Occipital lobe (tissue), 2 donors: ENCODE results near the gene ARL6IP6. TPM values are rescaled to one million over a fixed set of nuclear protein-coding genes. Genes with fewer than 3 reads are reported as not detected.

Experiments used
- DNase-seq: peaks from one replicate; lab custom pipeline; 2025; lab: John Stamatoyannopoulos, UW
- total RNA-seq: library from RNA; depleted of rRNA; stranded (reverse); fragments of >200 nt; gene quantifications from one replicate; pipeline ENCODE4 v1.2.3, GENCODE V29; 2014

The ARL6IP6 gene
- 38.2 TPM for total RNA-seq

DNA sequence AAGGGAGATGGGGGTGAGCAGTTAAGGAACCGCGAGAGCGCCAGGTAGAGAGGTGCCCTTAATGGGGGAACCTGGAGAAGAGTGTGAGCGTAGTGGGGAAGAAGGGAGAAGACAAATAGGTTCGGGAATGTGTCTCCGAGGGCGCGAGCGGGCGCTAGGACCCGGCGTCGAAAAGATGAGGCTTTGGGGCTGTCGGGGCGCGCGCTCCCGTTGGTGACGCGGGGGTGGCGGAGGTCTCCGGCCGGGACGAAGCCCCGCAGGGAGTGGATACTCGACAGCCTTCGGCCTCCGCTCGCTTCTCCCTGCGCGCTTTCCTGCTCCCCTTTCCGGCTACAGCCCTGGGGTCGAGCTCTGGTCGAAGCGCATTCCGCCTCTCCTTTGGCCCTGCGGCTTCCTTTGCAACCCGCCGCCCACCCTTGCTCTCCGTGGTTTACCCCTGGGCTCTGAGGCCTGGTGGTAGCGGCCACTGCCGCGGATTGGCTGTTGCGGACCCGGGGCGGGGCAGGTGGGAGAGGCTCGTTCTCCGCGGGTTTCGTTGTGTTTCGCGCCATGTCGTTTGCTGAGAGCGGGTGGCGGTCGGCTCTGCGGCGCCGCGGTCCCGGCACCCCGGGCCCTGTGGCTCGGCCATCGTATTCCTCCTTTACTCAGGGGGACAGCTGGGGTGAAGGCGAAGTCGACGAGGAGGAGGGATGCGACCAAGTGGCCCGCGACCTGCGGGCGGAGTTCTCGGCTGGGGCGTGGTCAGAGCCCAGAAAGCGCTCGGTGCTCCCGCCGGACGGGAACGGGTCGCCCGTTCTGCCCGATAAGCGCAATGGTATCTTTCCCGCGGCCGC, at the start of gene ARL6IP6:
Gene ARL6IP6, plus strand, starts transcription at position 545 of the 833 bp plus-strand sequence. Its CDS starts 5 bp downstream, at position 550.
- peak; percentile 96 for DNase-seq

DNA sequence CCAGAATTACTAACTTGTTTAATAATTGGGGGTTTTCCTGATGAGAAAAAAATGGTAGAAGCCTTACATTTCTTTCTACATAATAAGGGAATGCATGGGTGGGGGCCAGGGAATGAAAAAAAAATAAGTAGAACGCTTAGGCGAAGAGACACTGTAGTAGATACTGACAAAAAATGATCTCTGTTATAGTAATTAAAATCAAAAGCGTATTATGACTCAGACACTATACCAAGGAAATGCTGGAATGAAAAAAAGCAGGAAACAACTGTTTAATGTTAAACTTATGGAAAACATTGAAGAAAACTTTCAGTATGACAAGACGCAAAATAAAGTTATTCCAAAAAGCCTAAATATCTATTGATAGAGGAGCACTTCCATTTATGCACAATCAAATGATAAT, 44.1 kb upstream of the ARL6IP6 start:
- DNase-seq: no peak

DNA sequence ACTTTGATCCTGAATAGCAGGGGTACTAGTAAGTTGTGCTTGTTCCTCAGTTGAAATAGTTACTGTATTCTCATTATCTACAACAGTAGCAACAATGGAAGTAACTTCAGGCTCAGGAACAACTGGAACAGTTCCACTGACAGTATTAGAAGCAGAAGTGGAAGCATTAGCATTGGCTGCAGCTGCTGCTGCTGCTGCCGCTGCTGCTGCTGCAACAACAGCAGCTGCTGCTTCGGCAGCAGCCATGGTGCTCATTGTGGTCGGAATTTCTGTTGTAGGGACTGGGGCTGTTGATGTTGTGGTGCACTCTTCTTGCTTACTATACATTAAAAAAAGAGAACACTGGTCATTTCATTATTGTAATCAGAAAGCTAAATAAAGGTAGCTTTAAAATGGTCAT, 42.0 kb upstream of the ARL6IP6 start:
- no peak for DNase-seq

DNA sequence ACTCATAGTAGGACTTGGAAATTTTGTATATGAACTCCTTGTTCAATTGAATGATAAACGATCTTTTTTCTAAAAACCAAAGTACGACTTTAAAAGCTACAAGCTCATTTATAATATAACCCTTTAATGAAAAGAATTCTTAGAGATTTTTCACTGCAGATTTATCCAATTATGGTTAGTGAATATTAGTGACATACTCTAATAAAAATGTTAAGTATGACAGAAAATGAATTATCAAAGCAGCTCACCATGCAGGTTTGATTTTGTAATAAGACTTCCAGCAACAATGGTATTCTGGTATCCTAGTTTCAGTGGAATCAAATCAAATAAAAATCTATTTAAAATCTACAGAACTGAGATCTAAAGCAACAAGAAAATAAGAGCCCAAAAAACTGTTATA, 39.6 kb upstream of the ARL6IP6 start:
- DNase-seq: no peak

DNA sequence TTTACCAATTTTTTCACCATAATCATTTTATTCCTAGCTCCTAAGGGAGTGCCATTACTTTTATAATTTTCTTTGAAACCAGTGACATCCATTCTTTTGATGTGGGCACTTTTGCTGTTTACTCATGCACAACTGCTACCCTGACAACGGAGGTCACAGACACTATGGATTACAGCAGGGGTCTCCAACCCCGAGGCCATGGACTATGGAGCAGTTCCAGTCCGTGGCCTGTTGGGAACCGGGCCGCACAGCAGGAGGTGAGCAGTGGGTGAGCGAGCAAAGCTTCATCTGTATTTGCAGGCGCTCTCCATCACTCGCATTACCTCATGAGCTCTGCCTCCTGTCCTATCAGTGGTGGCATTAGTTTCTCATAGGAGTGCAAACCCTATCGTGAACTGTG, 35.8 kb upstream of the ARL6IP6 start:
- DNase-seq: no peak

DNA sequence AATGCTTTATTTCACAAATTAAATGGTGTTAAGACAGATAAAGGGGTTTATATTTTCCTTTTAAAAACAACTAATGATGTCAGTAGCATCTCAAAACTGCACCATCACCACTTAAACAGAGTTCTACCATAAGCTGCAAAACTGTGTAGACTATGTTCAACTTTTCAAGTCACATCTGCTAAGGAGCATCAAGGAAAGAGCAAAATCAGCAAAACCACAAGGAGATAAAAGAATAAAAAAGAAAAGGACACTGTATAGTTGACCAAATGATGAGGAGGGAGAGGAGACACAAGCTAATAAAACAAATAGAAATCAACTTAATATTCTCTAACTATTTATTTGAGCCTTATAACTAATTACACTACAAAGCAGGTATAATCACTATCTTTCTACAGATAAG, 35.0 kb upstream of the ARL6IP6 start:
- DNase-seq: no peak

DNA sequence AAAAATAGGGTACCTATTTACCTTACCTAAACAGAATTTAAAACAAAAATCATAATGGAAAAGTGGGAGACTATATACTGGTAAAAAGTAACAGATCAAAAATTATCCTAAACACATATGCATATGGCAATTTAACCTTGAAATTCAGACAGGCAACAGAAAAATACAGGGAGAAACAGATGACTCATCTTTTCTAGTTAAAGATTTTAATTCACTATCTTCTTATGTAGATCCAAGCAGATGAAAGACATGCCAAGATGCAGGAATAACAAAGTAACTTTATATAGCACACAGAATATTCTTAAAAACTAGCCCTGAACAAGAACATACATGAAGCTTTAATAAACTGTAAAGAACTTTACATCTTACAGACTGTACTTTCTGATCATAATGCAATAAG, 32.1 kb upstream of the ARL6IP6 start:
- DNase-seq: no peak

DNA sequence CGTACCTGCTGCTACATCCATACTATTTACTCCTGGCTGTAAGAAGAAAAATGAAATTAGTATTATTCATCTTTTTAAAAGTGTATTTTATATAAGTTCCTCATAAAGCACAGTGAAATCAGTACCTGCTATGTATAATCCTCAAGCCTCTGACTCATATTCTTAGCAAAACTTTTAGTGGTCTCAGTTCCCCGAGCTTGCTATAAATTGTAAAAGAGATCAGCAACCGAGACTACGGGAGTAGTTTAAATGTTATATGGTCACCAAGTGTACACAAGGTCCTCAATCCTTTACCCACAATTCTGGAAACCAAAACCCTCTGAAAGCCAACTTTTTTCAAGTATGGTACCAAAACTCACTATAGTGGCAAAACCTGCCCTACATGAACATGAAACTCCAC, 25.4 kb upstream of the ARL6IP6 start:
- DNase-seq: no peak

DNA sequence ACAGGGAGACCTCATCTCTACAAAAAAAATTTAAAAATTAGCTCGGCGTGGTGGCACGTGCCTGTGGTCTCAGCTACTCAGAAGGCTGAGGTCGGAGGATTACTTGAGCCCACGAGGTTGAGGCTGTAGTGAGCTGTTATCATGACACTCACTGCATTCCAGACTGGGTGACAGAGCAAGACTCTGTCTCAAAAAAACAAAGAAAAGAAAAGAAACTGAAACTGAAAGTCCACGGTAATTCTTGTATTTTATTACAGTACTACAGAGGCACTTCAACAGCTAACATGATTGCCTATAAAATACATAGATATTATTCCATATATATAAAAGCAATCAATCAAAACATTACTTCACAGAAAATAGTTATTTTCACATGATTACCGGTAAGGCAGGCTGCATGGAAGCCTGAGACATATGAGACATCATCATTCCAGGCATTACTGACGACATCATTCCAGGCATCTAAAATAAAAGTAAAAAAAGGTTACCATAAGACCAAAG, 24.2 kb upstream of the ARL6IP6 start:
- DNase-seq: no peak

DNA sequence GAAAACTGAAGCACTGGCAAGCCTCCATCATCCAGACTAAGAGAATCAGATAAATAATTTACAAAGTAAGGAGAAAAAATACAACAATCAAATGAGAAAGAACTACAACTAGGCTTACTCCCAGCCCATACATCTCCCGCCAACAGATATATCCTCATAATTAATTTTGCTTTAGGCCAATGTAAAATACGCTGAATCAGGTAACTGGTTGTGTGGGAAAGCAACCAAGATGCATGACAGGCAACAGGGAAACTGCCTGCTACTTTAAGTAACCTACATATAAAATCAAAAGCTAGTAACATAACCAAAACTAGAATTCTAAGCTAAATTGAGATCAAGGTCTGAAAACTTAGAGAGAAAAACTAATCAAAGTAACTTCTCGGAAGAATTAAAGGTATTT, 22.7 kb upstream of the ARL6IP6 start:
- no peak for DNase-seq

DNA sequence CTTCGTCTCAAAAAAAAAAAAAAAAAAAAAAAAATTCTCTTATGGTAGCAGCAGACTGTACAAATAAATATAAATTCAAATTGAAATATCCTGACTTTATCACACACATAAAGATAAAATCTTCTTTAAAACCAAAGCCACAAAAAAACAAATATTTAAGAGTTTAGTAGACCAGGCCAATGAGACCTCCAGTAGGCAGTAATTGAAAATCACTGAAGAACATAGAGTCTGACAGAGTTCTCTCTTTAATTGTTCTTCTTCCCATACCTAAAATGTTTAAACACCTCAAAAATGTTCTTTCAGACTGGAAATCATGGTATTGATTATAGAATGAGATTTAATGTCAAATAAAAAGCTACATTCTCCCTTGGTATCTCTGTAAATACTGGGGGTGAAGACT, 21.9 kb upstream of the ARL6IP6 start:
- DNase-seq: no peak

DNA sequence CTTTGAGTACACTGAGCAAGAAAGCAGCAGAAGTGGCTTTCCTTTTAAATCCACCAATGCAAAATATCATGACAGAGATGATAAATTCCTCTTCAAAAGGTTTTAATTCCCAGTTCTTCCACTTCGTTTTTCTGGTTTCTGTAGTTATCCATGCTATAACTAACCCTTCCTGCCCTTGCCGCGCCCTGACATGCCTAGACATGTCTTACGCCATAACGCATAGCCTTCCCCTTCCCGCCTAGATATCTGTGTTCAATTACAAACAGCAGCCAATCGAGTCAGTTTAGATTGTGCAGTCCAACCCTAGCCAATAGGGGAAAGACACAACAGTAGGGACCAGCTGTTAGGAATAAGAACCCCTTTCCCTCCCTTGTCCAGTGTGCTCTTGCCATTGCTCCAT, 17.2 kb upstream of the ARL6IP6 start:
- DNase-seq: no peak

DNA sequence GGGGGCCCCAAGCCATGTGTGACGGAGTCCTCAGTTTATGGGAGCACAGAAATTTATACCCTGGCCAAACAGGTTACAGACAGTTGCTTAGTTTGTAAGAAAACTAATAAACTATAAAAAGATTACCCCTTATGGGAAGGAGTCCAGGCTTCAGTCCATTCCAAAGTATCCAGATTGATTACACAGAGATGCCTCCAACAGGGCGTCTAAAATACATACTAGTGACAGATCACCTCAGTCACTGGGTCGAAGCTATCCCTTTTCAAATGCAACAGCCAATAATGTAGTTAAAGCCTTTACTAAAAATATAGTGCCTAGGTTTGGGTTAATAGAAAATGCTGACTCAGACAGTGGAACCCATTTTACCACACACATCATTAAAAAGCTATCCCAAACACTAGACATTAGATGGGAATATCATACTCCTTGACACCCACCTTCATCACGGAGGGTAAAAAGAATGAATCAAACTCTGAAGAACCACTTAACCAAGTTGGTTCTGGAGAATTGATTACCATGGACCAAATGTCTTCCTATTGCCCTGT, 11.9 kb upstream of the ARL6IP6 start:
- DNase-seq: no peak

DNA sequence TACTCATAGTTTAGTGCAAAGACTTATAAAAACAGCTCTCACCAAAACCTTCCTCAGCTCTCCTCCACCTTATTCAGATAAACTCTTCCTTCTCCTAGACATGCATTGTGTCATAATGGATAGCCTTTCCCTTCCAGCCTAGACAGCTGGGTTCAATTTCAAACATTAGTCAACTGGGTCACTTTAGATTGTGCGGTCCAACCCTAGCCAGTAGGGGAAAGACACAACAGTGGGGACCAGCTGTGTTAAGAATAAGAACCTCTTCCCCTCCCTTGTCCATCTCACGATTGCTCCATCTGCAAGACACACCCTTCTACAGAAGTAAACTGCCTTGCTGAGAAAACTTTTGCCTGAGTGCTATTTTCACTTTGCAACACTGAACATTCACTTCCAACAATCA, 9.7 kb upstream of the ARL6IP6 start:
- DNase-seq: no peak

DNA sequence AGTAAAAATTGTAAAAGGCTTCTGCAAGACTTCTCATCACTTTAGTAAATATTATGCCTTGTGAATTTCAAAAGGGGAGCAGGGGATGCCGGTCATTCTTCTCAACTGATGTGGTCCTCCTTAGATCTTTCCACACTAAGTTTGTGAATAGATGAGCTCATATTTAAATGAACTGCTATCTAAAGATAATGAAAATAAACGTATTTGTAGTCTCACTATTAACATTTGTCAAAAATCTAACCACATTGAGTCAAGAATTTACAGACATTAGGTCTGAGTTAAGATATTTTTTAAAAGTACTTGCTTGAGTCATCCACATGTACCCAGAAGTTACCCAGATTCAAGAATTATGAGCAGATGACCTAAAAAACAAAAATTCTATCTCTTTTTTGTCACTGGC, 7.7 kb upstream of the ARL6IP6 start:
- DNase-seq: no peak

DNA sequence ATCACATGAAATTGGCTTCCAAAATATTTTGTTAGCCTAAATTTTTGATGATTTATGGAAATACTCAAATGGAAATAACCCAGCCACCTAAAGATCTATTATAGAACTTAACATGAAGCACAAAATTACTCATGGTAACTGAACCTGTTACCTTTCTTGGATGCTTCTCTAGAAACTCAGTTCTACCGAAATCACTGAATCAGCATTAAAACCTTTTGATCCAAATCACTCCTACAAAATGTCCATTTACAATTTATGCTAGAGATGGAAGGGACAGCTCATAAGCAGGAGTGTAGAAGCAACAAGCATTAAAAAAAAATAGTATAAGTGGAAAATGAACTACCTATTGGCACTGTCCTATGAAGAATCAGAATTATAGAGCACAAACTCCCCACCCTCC, 3.3 kb upstream of the ARL6IP6 start:
- DNase-seq: no peak

DNA sequence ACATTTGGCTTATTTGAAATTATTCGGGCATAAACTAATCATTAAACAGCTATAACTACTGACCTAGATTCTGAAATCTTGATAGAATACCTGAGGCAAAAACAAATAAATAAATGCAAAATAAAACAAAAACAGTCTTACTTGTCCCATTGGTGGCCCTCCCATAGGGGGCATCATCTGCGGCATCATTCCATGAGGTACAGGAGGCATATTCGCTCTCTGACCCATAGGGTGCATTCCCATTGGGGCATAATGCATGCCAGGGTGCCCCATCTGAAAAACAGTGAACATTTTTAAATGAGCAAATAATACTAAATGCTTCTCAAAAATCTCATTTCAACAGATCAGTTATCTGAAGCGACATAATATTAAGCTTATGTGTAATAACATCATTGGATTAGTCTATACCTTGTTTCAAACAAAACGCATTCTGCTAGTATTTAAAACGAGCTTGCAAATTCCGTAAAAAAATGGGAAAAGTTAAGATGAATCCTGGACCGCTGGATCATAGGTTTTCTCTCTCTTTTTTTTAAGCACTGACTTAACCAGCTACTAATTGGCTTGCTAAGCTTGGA, 2.5 kb upstream of the ARL6IP6 start:
- DNase-seq: no peak

DNA sequence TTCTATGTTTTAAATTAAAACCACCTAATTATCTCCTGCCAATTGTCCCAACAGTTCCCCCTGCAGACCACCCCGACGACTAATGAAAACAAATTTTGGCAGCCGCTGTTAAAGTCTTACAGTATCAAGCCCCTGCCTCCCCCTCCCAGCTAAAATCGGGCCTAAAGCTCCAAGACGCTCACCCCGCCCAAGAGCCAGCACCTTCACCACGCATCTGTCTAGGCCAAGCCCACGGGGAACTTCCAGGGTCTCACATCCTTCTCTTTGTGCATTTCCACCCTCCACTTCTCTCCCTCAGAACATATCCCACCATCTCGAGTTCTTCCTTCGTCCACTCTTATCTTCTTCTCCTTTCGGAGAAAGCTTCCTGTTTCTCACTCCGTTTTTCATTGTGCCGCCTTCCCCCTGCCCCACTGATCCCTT, 1.6 kb upstream of the ARL6IP6 start:
- DNase-seq: no peak

DNA sequence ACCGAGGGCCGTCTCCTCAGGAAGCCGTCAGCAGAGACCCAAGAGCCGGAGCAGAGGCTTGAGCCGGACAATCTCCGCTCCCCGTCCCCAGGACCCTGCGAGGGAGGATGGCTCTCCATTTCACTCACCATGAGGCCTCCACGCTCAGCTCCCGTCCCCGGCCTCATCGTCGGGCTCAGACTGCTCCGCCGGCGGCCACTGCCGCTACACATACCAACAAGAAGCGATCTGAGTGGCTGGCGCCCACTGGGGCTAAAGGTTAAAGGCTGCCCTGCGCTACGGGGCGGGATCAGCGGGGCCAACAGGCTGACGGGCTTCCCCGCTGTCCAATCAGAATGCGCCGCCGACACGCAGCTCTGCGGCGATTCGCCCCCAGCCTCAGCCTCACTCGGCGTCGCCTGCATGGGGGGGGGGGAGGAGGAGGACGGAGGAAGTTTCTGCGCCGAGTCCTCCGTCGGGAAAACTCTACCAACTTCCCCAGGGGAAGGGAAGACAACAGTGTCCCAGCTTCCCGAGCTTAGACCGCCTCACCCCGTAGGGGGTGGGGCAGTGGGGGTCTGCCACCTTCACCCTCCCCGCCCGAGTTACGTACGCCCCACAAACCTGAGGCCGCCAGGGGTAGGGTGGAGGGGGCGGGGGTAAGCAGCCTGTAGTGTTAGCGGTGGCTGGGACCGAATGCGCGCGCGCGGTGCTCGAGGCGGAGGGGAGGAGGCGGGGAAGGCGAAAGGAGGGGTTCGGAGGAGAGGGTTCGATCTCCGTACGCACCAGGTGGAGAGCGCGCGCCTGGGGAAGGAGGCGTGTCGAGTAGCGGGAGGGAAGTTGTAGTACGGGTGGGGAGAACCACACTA, 968 bp upstream of the ARL6IP6 start, which contains the start of gene PRPF40A:
Gene PRPF40A, minus strand, starts transcription at position 234 of the 848 bp plus-strand sequence. Its CDS starts 22 bp downstream, at position 212.
- peak; percentile 99 for DNase-seq

DNA sequence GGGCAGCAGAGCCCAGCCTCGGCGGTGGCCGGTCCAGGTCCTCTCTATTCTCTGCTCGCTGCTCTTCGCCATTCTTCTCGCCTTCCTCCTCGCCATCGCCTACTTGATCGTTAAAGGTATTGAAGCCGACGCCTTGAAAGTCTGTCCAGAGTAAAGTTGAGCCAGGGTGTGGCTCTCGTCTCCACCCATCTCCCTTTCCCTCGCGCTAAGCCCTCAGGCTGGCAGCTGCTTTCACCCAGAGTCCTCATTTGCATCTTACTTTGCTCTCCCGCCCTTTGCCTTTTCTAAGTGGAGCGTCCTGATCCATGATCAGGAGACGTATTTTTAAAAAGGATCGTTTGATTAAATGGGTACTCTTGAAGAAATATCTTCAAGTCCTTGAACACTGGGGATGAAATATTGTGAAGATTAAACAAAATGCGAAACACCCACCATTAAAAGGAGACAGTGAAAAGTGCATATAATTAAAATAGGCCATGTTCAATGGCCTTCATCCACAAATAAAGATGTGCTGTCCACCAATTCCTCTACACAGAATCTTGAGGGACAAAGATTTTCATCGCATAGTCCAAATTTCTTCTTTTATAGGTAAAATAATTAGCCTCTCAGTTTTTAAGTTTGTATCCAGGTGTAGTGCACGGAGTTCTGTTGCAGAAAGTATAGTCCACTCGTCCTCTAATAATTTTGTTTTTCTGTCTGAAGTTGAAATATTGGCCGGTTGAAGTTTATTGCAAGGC, 657 bp downstream of the ARL6IP6 start:
- DNase-seq: no peak

DNA sequence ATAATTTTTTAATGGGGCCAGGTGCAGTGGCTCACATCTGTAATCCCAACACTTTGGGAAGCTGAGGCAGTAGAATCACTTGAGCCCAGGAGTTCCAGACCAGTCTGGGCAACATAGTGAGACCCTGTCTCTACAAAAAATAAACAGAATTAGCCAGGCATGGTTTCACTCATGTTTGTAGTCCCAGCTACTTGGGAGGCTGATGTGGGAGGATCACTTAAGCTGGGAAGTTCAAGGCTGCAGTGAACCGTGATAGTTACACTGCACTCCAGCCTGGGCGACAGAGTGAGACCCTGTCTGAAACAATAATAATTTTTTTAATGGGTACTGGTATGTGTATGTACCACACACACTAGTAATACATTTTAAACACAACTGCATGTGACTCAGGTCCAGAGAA, 2.4 kb downstream of the ARL6IP6 start:
- DNase-seq: no peak
